Measurements from ENCODE around the gene DHRS12.

The DHRS12 gene

GRCh38 chr13:51803422-51804294 is at the start of gene DHRS12:
Gene DHRS12, minus strand, starts transcription at chr13:51804163. Its CDS starts 4,504 bp downstream, at chr13:51799659.
- H3K36me3 ChIP-seq (ENCODE audit: insufficient read depth, low read length), result no peaks in the 10 kb centered on the region
- no peaks in the 10 kb centered on the region for H3K9me3 ChIP-seq (ENCODE audit: low read depth, low read length)
- peak within 1 kb of the TSS; percentile 96 for H3K9ac ChIP-seq (ENCODE audit: insufficient read length)
- DNase-seq (ENCODE audit: low read depth, low spot score), result no peak
- peak within 1 kb of the TSS; percentile 95 for H3K27ac ChIP-seq
- H3K4me3 ChIP-seq, result peak within 1 kb of the TSS; percentile 83
- peak; percentile 80 for TF ChIP-seq POLR2AphosphoS5 (IDR thresholded peaks at IDR 0.05; ENCODE audit: borderline replicate concordance, low read depth, low read length)
- no peak for TF ChIP-seq FOXP2 (optimal IDR thresholded peaks at IDR 0.05; ENCODE audit: control extremely low read depth, extremely low read length, insufficient read depth)
- no peak for TF ChIP-seq EZH2 (IDR thresholded peaks at IDR 0.05)

GRCh38 chr13:51849145-51850101 is 45.5 kb upstream of the DHRS12 start:
- no peaks in the 10 kb centered on the region for H3K36me3 ChIP-seq (ENCODE audit: insufficient read depth, low read length)
- H3K27ac ChIP-seq, result no peak overlapping the region
- H3K4me3 ChIP-seq, result no peak overlapping the region
- no peak overlapping the region for H3K9ac ChIP-seq (ENCODE audit: insufficient read length)
- no peak for DNase-seq (ENCODE audit: low read depth, low spot score)
- TF ChIP-seq FOXP2 (optimal IDR thresholded peaks at IDR 0.05; ENCODE audit: control extremely low read depth, extremely low read length, insufficient read depth) (no peak), POLR2AphosphoS5 (IDR thresholded peaks at IDR 0.05; ENCODE audit: borderline replicate concordance, low read depth, low read length) (no peak)
- H3K9me3 ChIP-seq (ENCODE audit: low read depth, low read length), result no peaks in the 10 kb centered on the region

- H3K9me3 ChIP-seq (ENCODE audit: low read depth, low read length), result no peaks in the 10 kb centered on the region
- no peak for DNase-seq (ENCODE audit: low read depth, low spot score)
- no peak overlapping the region for H3K4me3 ChIP-seq
- no peak for TF ChIP-seq EZH2 (IDR thresholded peaks at IDR 0.05)
- no peaks in the 10 kb centered on the region for H3K36me3 ChIP-seq (ENCODE audit: insufficient read depth, low read length)
- H3K27ac ChIP-seq, result no peak overlapping the region
- no peak overlapping the region for H3K9ac ChIP-seq (ENCODE audit: insufficient read length)
These were observed 44.7 kb upstream of the DHRS12 start for GRCh38 chr13:51848674-51849073.

- TF ChIP-seq FOXP2 (optimal IDR thresholded peaks at IDR 0.05; ENCODE audit: control extremely low read depth, extremely low read length, insufficient read depth) (no peak), POLR2AphosphoS5 (IDR thresholded peaks at IDR 0.05; ENCODE audit: borderline replicate concordance, low read depth, low read length) (no peak), EZH2 (IDR thresholded peaks at IDR 0.05) (no peak)
- no peak for DNase-seq (ENCODE audit: low read depth, low spot score)
- no peaks in the 10 kb centered on the region for H3K36me3 ChIP-seq (ENCODE audit: insufficient read depth, low read length)
These were observed 42.8 kb upstream of the DHRS12 start for GRCh38 chr13:51846756-51847155.

GRCh38 chr13:51845574-51846318 is 41.8 kb upstream of the DHRS12 start:
- Histone ChIP-seq H3K27ac (no peak overlapping the region), H3K4me3 (peak overlapping the region; percentile 79), H3K9ac (ENCODE audit: insufficient read length) (peak overlapping the region; percentile 55), H3K36me3 (ENCODE audit: insufficient read depth, low read length) (no peaks in the 10 kb centered on the region), H3K9me3 (ENCODE audit: low read depth, low read length) (no peaks in the 10 kb centered on the region)
- no peak for TF ChIP-seq EZH2 (IDR thresholded peaks at IDR 0.05)
- TF ChIP-seq FOXP2 (optimal IDR thresholded peaks at IDR 0.05; ENCODE audit: control extremely low read depth, extremely low read length, insufficient read depth), result no peak
- TF ChIP-seq POLR2AphosphoS5 (IDR thresholded peaks at IDR 0.05; ENCODE audit: borderline replicate concordance, low read depth, low read length), result no peak
- DNase-seq (ENCODE audit: low read depth, low spot score), result no peak

More at GRCh38 chr13:51846756-51847155, 42.8 kb upstream of the DHRS12 start:
- no peaks in the 10 kb centered on the region for H3K9me3 ChIP-seq (ENCODE audit: low read depth, low read length)
- H3K9ac ChIP-seq (ENCODE audit: insufficient read length), result no peak overlapping the region
- H3K27ac ChIP-seq, result no peak overlapping the region
- no peak overlapping the region for H3K4me3 ChIP-seq

- no peak for TF ChIP-seq EZH2 (IDR thresholded peaks at IDR 0.05)
- no peak for TF ChIP-seq FOXP2 (optimal IDR thresholded peaks at IDR 0.05; ENCODE audit: control extremely low read depth, extremely low read length, insufficient read depth)
- TF ChIP-seq POLR2AphosphoS5 (IDR thresholded peaks at IDR 0.05; ENCODE audit: borderline replicate concordance, low read depth, low read length), result peak; percentile 25; the same call in 1 of the 2 replicates
- H3K9ac ChIP-seq (ENCODE audit: insufficient read length), result peak within 1 kb of the TSS; percentile 66
These were observed 41.1 kb upstream of the DHRS12 start, which contains the start of gene TMEM272 for GRCh38 chr13:51844862-51845573. Gene TMEM272, minus strand, starts transcription at chr13:51845177. Its CDS starts 6,647 bp downstream, at chr13:51838530.

GRCh38 chr13:51843529-51843928 is 39.6 kb upstream of the DHRS12 start:
- no peak for DNase-seq (ENCODE audit: low read depth, low spot score)
- H3K36me3 ChIP-seq (ENCODE audit: insufficient read depth, low read length), result no peaks in the 10 kb centered on the region
- no peak overlapping the region for H3K27ac ChIP-seq
- no peak overlapping the region for H3K9ac ChIP-seq (ENCODE audit: insufficient read length)
- H3K4me3 ChIP-seq, result peak overlapping the region; percentile 7; the same call in 1 of the 2 replicates
- TF ChIP-seq POLR2AphosphoS5 (IDR thresholded peaks at IDR 0.05; ENCODE audit: borderline replicate concordance, low read depth, low read length) (no peak), EZH2 (IDR thresholded peaks at IDR 0.05) (no peak), FOXP2 (optimal IDR thresholded peaks at IDR 0.05; ENCODE audit: control extremely low read depth, extremely low read length, insufficient read depth) (no peak)
- H3K9me3 ChIP-seq (ENCODE audit: low read depth, low read length), result no peaks in the 10 kb centered on the region

More at GRCh38 chr13:51844862-51845573, 41.1 kb upstream of the DHRS12 start, which contains the start of gene TMEM272:
- H3K9me3 ChIP-seq (ENCODE audit: low read depth, low read length), result no peaks in the 10 kb centered on the region
- DNase-seq (ENCODE audit: low read depth, low spot score), result no peak
- H3K27ac ChIP-seq, result no peak within 1 kb of the TSS
- H3K4me3 ChIP-seq, result peak within 1 kb of the TSS; percentile 79
- no peaks in the 10 kb centered on the region for H3K36me3 ChIP-seq (ENCODE audit: insufficient read depth, low read length)

All from SK-N-MC (cell line).